GM12864 (cell line): ENCODE results near the gene GSTM4.
"Not testable (repeated sequence)": the region's sequence is repeated elsewhere in the genome, so short reads cannot be mapped to it uniquely, and the experiment has no call there.

Experiments used
- DNase-seq: peaks from one replicate; pipeline ENCODE4 v3.0.0-alpha.2; 2011; ENCODE audit warnings: low read depth
- H3K4me3 ChIP-seq: 2 replicates; pipeline ENCODE4 v1.5.1; 2011; ENCODE audit warnings: mild to moderate bottlenecking, low read depth, low read length, control low read depth
- TF ChIP-seq, protein P1 (sequence below): IDR thresholded peaks from 2 replicates; pipeline ENCODE4 v1.5.1; 2011; ENCODE audit warnings: low read depth, mild to moderate bottlenecking, moderate library complexity, low read length, control low read depth, inconsistent platforms; ENCODE audit errors: missing control alignments

GSTM4 gene

DNA sequence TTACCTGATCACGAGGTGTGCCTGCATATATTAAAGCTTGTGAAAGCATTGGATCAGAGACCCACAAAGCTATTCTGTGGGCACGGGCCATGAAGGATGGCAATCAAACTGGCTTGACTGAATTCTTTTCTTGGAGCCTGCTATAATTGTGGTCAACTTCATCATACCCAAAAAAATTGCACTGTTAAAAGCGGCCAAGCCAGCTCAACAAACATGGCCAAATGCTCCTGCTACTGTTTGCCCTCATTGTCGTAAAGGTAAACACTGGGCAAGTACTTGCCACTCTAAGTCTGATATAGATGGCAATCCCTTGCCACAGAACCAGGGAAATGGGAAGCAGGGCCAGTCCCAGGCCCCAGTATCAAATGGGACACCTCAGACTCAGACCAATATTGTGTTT, 49.5 kb downstream of the GSTM4 start:
- no peak overlapping the region for H3K4me3 ChIP-seq
- TF ChIP-seq, protein P1, sequence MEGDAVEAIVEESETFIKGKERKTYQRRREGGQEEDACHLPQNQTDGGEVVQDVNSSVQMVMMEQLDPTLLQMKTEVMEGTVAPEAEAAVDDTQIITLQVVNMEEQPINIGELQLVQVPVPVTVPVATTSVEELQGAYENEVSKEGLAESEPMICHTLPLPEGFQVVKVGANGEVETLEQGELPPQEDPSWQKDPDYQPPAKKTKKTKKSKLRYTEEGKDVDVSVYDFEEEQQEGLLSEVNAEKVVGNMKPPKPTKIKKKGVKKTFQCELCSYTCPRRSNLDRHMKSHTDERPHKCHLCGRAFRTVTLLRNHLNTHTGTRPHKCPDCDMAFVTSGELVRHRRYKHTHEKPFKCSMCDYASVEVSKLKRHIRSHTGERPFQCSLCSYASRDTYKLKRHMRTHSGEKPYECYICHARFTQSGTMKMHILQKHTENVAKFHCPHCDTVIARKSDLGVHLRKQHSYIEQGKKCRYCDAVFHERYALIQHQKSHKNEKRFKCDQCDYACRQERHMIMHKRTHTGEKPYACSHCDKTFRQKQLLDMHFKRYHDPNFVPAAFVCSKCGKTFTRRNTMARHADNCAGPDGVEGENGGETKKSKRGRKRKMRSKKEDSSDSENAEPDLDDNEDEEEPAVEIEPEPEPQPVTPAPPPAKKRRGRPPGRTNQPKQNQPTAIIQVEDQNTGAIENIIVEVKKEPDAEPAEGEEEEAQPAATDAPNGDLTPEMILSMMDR: no peak

DNA sequence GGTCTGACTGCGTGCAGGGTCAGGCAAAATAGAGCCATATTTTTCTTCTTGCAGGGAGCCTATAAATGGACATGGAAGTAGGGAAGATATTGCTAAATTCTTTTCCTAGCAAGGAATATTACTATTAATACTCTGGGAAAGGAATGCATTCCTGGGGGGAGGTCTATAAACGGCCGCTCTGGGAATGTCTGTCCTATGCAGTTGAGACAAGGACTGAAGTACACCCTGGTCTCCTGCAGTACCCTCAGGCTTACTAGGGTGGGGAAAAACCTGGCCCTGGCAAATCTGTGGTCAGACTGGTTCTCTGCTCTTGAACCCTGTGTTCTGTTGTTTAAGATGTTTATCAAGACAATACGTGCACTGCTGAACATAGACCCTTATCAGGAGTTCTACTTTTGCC, 53.0 kb downstream of the GSTM4 start:
- not testable (repeated sequence) for H3K4me3 ChIP-seq, DNase-seq

More for the DNA sequence above, 49.5 kb downstream of the GSTM4 start:
- no peak for DNase-seq

DNA sequence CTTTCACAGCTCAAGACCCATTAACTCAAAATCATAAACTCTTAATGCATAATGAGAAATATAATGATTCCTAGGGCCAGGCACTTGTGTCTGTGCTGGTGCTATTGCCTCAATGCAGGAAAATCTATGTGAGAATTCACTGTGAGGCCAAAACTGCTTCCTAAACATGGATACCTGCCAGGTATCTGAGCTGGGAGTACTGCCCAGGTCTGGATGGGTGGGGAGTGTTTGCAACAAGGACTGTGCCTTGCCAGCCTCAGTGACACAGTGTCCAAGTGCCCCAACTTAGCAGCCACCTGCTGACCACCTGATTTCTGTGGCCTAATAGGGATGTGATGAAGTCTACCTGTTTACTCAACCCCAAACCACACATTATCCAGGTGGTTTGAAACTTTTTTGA, 53.9 kb downstream of the GSTM4 start:
- DNase-seq, H3K4me3 ChIP-seq: not testable (repeated sequence)
